ENCODE results near the gene ST7.

- TF ChIP-seq RNF2 (IDR thresholded peaks at IDR 0.05; ENCODE audit: borderline replicate concordance, low read depth) (no peak), GATA3 (IDR thresholded peaks at IDR 0.05; ENCODE audit: borderline replicate concordance) (no peak), EP300 (IDR thresholded peaks at IDR 0.05) (no peak), CEBPB (IDR thresholded peaks at IDR 0.05) (no peak), POLR2A (IDR thresholded peaks at IDR 0.05; ENCODE audit: low read length) (no peak), CTCF (IDR thresholded peaks at IDR 0.05) (no peak), JUN (IDR thresholded peaks at IDR 0.05) (no peak), NR3C1 (IDR thresholded peaks at IDR 0.05) (no peak), NFE2L2 (conservative IDR thresholded peaks at IDR 0.05; ENCODE audit: low read length) (no peak), MYC (IDR thresholded peaks at IDR 0.05; ENCODE audit: borderline replicate concordance, low read length) (no peak)
- TF ChIP-seq, protein P1, sequence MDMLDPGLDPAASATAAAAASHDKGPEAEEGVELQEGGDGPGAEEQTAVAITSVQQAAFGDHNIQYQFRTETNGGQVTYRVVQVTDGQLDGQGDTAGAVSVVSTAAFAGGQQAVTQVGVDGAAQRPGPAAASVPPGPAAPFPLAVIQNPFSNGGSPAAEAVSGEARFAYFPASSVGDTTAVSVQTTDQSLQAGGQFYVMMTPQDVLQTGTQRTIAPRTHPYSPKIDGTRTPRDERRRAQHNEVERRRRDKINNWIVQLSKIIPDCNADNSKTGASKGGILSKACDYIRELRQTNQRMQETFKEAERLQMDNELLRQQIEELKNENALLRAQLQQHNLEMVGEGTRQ (IDR thresholded peaks at IDR 0.05), result no peak
Observed at GRCh38 chr7:117203205-117203604, 249.9 kb downstream of the ST7 start.
